KMS-11 (cell line): ENCODE results near the gene ARHGAP9.

Source experiments
- H2AFZ ChIP-seq: fragments of 200-600 bp; sonication (generic); 2 replicates; pipeline ENCODE4 v1.6.1; 2016; ENCODE audit warnings: antibody characterized with exemption, mixed run types, low read depth
- H3K27ac ChIP-seq: fragments of 200-600 bp; sonication (generic); 2 replicates; pipeline ENCODE4 v1.6.1; 2016; ENCODE audit warnings: mild to moderate bottlenecking, mixed run types
- H3K27me3 ChIP-seq: fragments of 200-600 bp; sonication (generic); 2 replicates; pipeline ENCODE4 v1.6.1; 2017; ENCODE audit warnings: mild to moderate bottlenecking, low read depth, mixed run types, moderate library complexity; ENCODE audit not compliant: insufficient read depth
- H3K36me3 ChIP-seq: fragments of 200-600 bp; sonication (generic); 2 replicates; pipeline ENCODE4 v1.6.1; 2017; ENCODE audit warnings: mild to moderate bottlenecking, mixed run types; ENCODE audit not compliant: insufficient read depth
- H3K4me1 ChIP-seq: fragments of 200-600 bp; sonication (generic); 2 replicates; pipeline ENCODE4 v1.6.1; 2016; ENCODE audit warnings: mild to moderate bottlenecking, low read depth, mixed run types; ENCODE audit not compliant: poor library complexity, severe bottlenecking
- H3K4me2 ChIP-seq: fragments of 200-600 bp; sonication (generic); 2 replicates; pipeline ENCODE4 v1.7.0; 2016; ENCODE audit warnings: mild to moderate bottlenecking, mixed run types
- H3K4me3 ChIP-seq: fragments of 200-600 bp; sonication (generic); IDR thresholded peaks from 2 replicates; pipeline ENCODE4 v1.6.1; 2017; ENCODE audit warnings: low read depth, low read length, mixed read lengths; ENCODE audit not compliant: insufficient read depth
- H3K79me2 ChIP-seq: fragments of 200-600 bp; sonication (generic); 2 replicates; pipeline ENCODE4 v1.6.1; 2016; ENCODE audit warnings: low read depth, mixed run types; ENCODE audit not compliant: insufficient read depth
- H3K9ac ChIP-seq: fragments of 200-600 bp; sonication (generic); 2 replicates; pipeline ENCODE4 v1.6.1; 2016; ENCODE audit warnings: mild to moderate bottlenecking, mixed run types
- H4K20me1 ChIP-seq: fragments of 200-600 bp; sonication (generic); 2 replicates; pipeline ENCODE4 v1.6.1; 2016; ENCODE audit warnings: mild to moderate bottlenecking, mixed run types; ENCODE audit not compliant: insufficient read depth
- TF ChIP-seq, protein P1 (sequence below): fragments of 200-600 bp; sonication (generic); conservative IDR thresholded peaks from 2 replicates; pipeline ENCODE4 v1.6.1; 2017; ENCODE audit warnings: low read depth, mild to moderate bottlenecking, antibody characterized with exemption, low read length, moderate library complexity, mixed read lengths

The ARHGAP9 gene

DNA sequence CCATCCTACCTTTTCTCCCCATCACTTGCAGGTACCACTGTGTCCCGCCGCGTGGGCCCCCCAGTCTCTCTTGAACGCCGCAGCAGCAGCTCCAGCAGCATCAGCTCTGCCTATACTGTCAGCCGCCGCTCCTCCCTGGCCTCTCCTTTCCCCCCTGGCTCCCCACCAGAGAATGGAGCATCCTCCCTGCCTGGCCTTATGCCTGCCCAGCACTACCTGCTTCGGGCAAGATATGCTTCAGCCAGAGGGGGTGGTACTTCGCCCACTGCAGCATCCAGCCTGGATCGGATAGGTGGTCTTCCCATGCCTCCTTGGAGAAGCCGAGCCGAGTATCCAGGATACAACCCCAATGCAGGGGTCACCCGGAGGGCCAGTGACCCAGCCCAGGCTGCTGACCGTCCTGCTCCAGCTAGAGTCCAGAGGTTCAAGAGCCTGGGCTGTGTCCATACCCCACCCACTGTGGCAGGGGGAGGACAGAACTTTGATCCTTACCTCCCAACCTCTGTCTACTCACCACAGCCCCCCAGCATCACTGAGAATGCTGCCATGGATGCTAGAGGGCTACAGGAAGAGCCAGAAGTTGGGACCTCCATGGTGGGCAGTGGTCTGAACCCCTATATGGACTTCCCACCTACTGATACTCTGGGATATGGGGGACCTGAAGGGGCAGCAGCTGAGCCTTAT, 9.2 kb downstream of the ARHGAP9 start:
- Histone ChIP-seq H3K9ac (no peak overlapping the region), H3K4me1 (no peaks in the 10 kb centered on the region), H3K4me3 (no peak overlapping the region), H3K79me2 (no peaks in the 10 kb centered on the region), H3K27me3 (peaks cover 91% of the 10 kb centered on the region), H4K20me1 (no peaks in the 10 kb centered on the region), H3K27ac (no peak overlapping the region), H3K4me2 (no peak overlapping the region), H3K36me3 (no peaks in the 10 kb centered on the region), H2AFZ (no peak overlapping the region)
- TF ChIP-seq, protein P1, sequence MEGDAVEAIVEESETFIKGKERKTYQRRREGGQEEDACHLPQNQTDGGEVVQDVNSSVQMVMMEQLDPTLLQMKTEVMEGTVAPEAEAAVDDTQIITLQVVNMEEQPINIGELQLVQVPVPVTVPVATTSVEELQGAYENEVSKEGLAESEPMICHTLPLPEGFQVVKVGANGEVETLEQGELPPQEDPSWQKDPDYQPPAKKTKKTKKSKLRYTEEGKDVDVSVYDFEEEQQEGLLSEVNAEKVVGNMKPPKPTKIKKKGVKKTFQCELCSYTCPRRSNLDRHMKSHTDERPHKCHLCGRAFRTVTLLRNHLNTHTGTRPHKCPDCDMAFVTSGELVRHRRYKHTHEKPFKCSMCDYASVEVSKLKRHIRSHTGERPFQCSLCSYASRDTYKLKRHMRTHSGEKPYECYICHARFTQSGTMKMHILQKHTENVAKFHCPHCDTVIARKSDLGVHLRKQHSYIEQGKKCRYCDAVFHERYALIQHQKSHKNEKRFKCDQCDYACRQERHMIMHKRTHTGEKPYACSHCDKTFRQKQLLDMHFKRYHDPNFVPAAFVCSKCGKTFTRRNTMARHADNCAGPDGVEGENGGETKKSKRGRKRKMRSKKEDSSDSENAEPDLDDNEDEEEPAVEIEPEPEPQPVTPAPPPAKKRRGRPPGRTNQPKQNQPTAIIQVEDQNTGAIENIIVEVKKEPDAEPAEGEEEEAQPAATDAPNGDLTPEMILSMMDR, result no peak

DNA sequence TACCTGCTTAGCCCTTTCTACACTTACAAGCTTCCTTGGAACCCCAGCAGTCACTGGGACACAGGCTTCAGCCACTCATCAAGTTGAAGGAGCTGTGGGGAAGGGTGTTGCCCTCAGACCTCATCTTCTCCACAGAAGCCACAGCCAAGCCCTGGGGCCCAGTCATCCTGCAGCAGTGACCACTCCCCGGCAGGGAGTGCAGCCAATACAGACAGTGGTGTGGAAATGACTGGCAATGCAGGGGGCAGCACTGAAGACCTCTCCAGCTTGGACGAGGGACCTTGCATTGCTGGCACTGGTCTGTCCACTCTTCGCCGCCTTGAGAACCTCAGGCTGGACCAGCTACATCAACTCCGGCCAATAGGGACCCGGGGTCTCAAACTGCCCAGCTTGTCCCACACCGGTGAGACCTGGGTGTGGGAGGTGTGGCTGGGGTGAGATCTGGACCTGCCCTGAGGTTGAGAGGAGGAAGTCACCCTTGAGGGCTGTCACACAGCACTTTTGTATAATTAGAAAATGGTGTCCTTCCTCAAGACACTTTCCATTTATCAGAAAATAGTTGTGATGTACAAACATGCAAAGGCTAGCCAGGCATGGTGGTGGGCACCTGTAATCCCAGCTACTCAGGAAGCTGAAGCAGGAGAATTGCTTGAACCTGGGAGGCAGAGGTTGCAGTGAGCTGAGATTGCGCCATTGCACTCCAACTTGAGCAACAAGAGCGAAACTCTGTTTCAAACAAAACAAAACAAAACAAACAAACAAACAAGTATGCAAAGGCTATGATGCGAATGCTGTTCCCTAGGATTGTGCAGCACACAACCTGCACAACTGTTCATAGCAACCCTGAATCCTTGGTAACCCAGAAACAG, 10.1 kb downstream of the ARHGAP9 start:
- Histone ChIP-seq H2AFZ (no peak overlapping the region), H3K4me1 (no peaks in the 10 kb centered on the region), H4K20me1 (no peaks in the 10 kb centered on the region), H3K9ac (no peak overlapping the region), H3K27ac (no peak overlapping the region), H3K4me2 (no peak overlapping the region), H3K4me3 (no peak overlapping the region), H3K79me2 (no peaks in the 10 kb centered on the region), H3K36me3 (no peaks in the 10 kb centered on the region), H3K27me3 (peaks cover 100% of the 10 kb centered on the region)
- TF ChIP-seq, protein P1, result no peak

DNA sequence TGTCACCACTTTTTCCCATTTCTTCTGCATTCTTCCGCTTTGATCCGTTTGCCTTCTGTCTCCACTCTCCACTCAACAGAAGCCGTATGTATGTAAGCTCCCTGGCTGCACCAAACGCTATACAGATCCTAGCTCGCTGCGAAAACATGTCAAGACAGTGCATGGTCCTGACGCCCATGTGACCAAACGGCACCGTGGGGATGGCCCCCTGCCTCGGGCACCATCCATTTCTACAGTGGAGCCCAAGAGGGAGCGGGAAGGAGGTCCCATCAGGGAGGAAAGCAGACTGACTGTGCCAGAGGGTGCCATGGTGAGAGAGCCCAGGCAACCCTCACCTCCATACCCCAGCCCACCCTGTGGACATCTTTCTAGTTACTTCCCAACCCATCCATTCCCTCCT, 11.8 kb downstream of the ARHGAP9 start:
- no peak overlapping the region for H3K27ac ChIP-seq
- peaks cover 99% of the 10 kb centered on the region for H3K27me3 ChIP-seq
- no peak overlapping the region for H3K4me3 ChIP-seq
- H4K20me1 ChIP-seq, result no peaks in the 10 kb centered on the region
- peaks cover 5% of the 10 kb centered on the region for H3K4me1 ChIP-seq
- no peak overlapping the region for H2AFZ ChIP-seq
- no peak overlapping the region for H3K4me2 ChIP-seq
- TF ChIP-seq, protein P1, result no peak
- no peak overlapping the region for H3K9ac ChIP-seq
- no peaks in the 10 kb centered on the region for H3K79me2 ChIP-seq
- H3K36me3 ChIP-seq, result no peaks in the 10 kb centered on the region

DNA sequence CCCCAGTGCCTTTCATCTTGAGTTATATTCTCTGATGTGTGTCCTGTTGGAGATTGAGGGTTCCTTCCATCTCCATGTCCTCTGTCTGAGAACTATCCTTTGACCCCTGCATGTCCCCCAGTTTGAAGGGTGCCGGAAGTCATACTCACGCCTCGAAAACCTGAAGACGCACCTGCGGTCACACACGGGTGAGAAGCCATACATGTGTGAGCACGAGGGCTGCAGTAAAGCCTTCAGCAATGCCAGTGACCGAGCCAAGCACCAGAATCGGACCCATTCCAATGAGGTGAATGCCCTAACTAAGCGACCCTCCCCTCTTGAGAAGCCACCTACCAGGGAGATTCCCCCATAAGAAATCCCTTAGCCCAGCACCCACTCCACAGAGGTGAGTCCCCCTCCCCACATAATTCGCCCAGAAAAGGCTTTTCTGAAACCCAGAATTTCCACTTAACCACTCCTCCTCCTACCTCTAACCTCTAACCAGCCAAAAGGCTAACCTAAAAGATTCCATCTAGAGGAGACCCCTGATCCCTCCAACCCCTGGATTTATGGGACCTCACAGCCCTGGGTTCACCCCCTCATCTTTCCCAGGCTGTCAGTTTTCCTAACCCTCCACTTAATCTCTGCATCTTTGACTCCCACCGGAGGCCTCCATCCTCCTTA, 12.3 kb downstream of the ARHGAP9 start:
- Histone ChIP-seq H4K20me1 (no peaks in the 10 kb centered on the region), H3K27me3 (peaks cover 93% of the 10 kb centered on the region), H2AFZ (no peak overlapping the region), H3K36me3 (no peaks in the 10 kb centered on the region), H3K4me3 (no peak overlapping the region), H3K79me2 (no peaks in the 10 kb centered on the region), H3K4me1 (peaks cover 7% of the 10 kb centered on the region), H3K27ac (no peak overlapping the region), H3K4me2 (no peak overlapping the region), H3K9ac (no peak overlapping the region)
- TF ChIP-seq, protein P1, result no peak
